Endothelial cell of umbilical vein (primary cell): ENCODE results near the gene BANK1. TPM values are rescaled to one million over a fixed set of nuclear protein-coding genes. Genes with fewer than 3 reads are reported as not detected.

ENCODE experiments used
- BruUV-seq: library from RNA; stranded (reverse); fragments of 400-500 nt; replicated peaks from 2 replicates; lab custom pipeline; 2021; lab: Mats Ljungman, UMichigan
- CTCF ChIA-PET: fragments of 300-600, 350-600 bp; sonication (Branson Sonifier 250); formaldehyde crosslinking; loops from one replicate; lab custom pipeline; 2021; ENCODE audit warnings: antibody characterized with exemption, inconsistent platforms; lab: Charles Lee
- POLR2A ChIA-PET: fragments of 300-600, 350-600 bp; sonication (Branson Sonifier 250); formaldehyde crosslinking; loops from one replicate; lab custom pipeline; 2021; ENCODE audit warnings: antibody characterized with exemption, inconsistent platforms; lab: Charles Lee
- DNase-seq: peaks from one replicate; pipeline ENCODE4 v3.0.0-alpha.2; 2011; ENCODE audit warnings: low read depth, low spot score
- FAIRE-seq: peaks from 2 replicates; lab custom pipeline; 2011; peaks lifted over from hg19 to GRCh38; lab: Jason Lieb, UNC
- H2AFZ ChIP-seq: 2 replicates; pipeline ENCODE4 v1.6.0; 2012; ENCODE audit warnings: low read depth, low read length, control low read depth, inconsistent platforms
- H3K27ac ChIP-seq: 2 replicates; pipeline ENCODE4 v1.5.1; 2011; ENCODE audit warnings: low read depth, mild to moderate bottlenecking, control low read depth, low read length, moderate library complexity; ENCODE audit not compliant: insufficient read depth
- H3K27me3 ChIP-seq, 2 experiments: 2 replicates each; pipeline versions ENCODE4 v1.6.0 to v1.6.1; 2011; ENCODE audit warnings: low read length in 2 of 2, mixed read lengths in 1 of 2; ENCODE audit not compliant: control insufficient read depth in 2 of 2, insufficient read depth in 2 of 2
- H3K36me3 ChIP-seq, 2 experiments: 2 replicates in 1 of 2; 3 replicates in 1 of 2; pipeline ENCODE4 v1.5.1; 2011; ENCODE audit warnings: low read length in 2 of 2, mild to moderate bottlenecking in 1 of 2, moderate library complexity in 1 of 2; ENCODE audit not compliant: control insufficient read depth in 2 of 2, insufficient read depth in 2 of 2; ENCODE audit errors: extremely low read depth in 1 of 2
- H3K4me1 ChIP-seq: 3 replicates; pipeline ENCODE4 v1.5.1; 2011; ENCODE audit warnings: mild to moderate bottlenecking, low read length; ENCODE audit not compliant: control insufficient read depth, insufficient read depth; ENCODE audit errors: extremely low read depth
- H3K4me2 ChIP-seq: 2 replicates; pipeline ENCODE4 v1.6.1; 2011; ENCODE audit warnings: low read length, control low read depth, mixed read lengths; ENCODE audit not compliant: insufficient read depth
- H3K4me3 ChIP-seq, 3 experiments: fragments of 200-600 bp in 1 of 3; sonication (generic), shearing (Covaris generic) in 1 of 3; replicated peaks in 1 of 3; 2 replicates each; pipeline ENCODE4 v1.5.1; 2011 to 2016; ENCODE audit warnings: control low read depth in 3 of 3, low read length in 3 of 3, mild to moderate bottlenecking in 2 of 3, inconsistent platforms in 1 of 3, low read depth in 1 of 3, moderate library complexity in 1 of 3; ENCODE audit not compliant: insufficient read depth in 1 of 3
- H3K79me2 ChIP-seq: 2 replicates; pipeline ENCODE4 v1.6.0; 2012; ENCODE audit warnings: low read length, inconsistent platforms; ENCODE audit not compliant: control insufficient read depth, insufficient read depth
- H3K9ac ChIP-seq: replicated peaks from 2 replicates; pipeline ENCODE3; 2011; ENCODE audit warnings: low read length, control low read depth; ENCODE audit not compliant: insufficient read depth; ENCODE audit errors: extremely low read depth
- H3K9me1 ChIP-seq: replicated peaks from 3 replicates; pipeline ENCODE4 v1.6.0; 2011; ENCODE audit warnings: mild to moderate bottlenecking, low read length; ENCODE audit not compliant: control insufficient read depth, insufficient read depth; ENCODE audit errors: extremely low read depth
- H3K9me3 ChIP-seq: replicated peaks from 2 replicates; pipeline ENCODE4 v1.5.1; 2012; ENCODE audit warnings: low read length, inconsistent platforms; ENCODE audit not compliant: control insufficient read depth, insufficient read depth
- H4K20me1 ChIP-seq: replicated peaks from 2 replicates; pipeline ENCODE3; 2011; ENCODE audit warnings: mild to moderate bottlenecking, low read length; ENCODE audit not compliant: control insufficient read depth, insufficient read depth; ENCODE audit errors: extremely low read depth
- EZH2 ChIP-seq: IDR thresholded peaks from 2 replicates; pipeline ENCODE4 v1.6.1; 2012; ENCODE audit warnings: borderline replicate concordance, low read depth, mild to moderate bottlenecking, moderate library complexity, low read length, inconsistent platforms; ENCODE audit not compliant: severe bottlenecking
- FOS ChIP-seq: IDR thresholded peaks from 2 replicates; pipeline ENCODE4 v1.6.1; 2011; ENCODE audit warnings: mild to moderate bottlenecking, low read length, moderate library complexity, borderline replicate concordance; ENCODE audit not compliant: insufficient read depth
- GATA2 ChIP-seq: IDR thresholded peaks from 2 replicates; pipeline ENCODE4 v1.7.0; 2011; ENCODE audit warnings: low read depth, mild to moderate bottlenecking, moderate library complexity, mixed read lengths, low read length; ENCODE audit not compliant: insufficient read length, insufficient read depth
- JUN ChIP-seq: IDR thresholded peaks from 2 replicates; pipeline ENCODE4 v1.6.1; 2011; ENCODE audit warnings: borderline replicate concordance, low read depth; ENCODE audit not compliant: insufficient read length, insufficient read depth
- MYC ChIP-seq: IDR thresholded peaks from one replicate; pipeline ENCODE4 v1.6.1; 2011; ENCODE audit warnings: mild to moderate bottlenecking, low read depth, low read length
- POLR2A ChIP-seq: IDR thresholded peaks from 2 replicates; pipeline ENCODE4 v1.6.1; 2012; ENCODE audit warnings: low read depth, mild to moderate bottlenecking, control low read depth, low read length
- POLR2AphosphoS5 ChIP-seq: IDR thresholded peaks from 2 replicates; pipeline ENCODE4 v1.6.1; 2012; ENCODE audit warnings: low read depth, mild to moderate bottlenecking, control low read depth, low read length, moderate library complexity; ENCODE audit not compliant: insufficient read depth
- dilution Hi-C: fragments of 300-500 bp; cut with MboI; formaldehyde crosslinking; loops from one replicate; pipeline ENCODE4 v1.15.0; 2019; ENCODE audit warnings: low sequenced_read_pairs; ENCODE audit not compliant: extremely low pct_ligation_motif_present
- intact Hi-C: fragments of 100-400 bp; cut with micrococcal nuclease; formaldehyde crosslinking; loops from one replicate; pipeline ENCODE4 v1.10.0; 2022
- polyA plus RNA-seq, 4 experiments: library from polyadenylated mRNA; depleted of rRNA in 3 of 4; stranded (reverse) in 3 of 4; unstranded in 1 of 4; fragments of >200 nt; gene quantifications; 2 replicates each; pipeline versions ENCODE4 v1.2.1 to v1.2.3, GENCODE V29; 2011 to 2012; ENCODE audit warnings: missing spikeins in 1 of 4
- total RNA-seq: library from RNA; stranded (reverse); gene quantifications from 2 replicates; pipeline ENCODE4 v1.2.3, GENCODE V29; 2021
- TF ChIP-seq, protein P1 (sequence below): IDR thresholded peaks from 2 replicates; pipeline ENCODE4 v1.6.1; 2011; ENCODE audit not compliant: insufficient read depth, insufficient read length
- TF ChIP-seq, protein P2 (sequence below), 2 donors: IDR thresholded peaks; 1 replicate in 1 of 2; 2 replicates in 1 of 2; pipeline ENCODE4 v1.5.1; 2011; ENCODE audit warnings: low read length in 2 of 2, mild to moderate bottlenecking in 2 of 2, moderate library complexity in 2 of 2, control low read depth in 1 of 2, inconsistent platforms in 1 of 2, low read depth in 1 of 2; ENCODE audit not compliant: insufficient read depth in 1 of 2; ENCODE audit errors: extremely low read depth in 1 of 2

The BANK1 gene
- total and polyA plus RNA-seq, 2 donors (not counting 3 experiments of a cell fraction or from before 2014, with no cell fraction given): 0.29 to 0.32 TPM

DNA sequence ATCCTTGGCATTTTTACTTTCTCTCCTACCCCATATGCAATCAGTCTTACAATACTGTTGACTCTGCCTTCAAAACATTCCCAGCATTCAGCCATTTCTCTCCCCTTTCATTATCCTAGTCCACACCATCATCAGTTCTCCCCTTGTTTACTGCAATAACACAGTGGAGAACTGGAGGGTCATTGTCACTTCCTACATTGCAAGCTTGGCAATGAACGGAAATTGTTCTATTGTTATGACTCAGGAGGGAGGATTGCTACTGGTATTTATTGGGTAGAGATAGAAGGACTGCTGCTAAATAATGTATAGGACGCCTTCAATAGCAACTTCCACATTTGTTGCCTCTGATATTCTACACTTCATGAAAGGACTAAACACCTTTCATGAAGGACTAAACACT lies 231.8 kb downstream of the BANK1 start:
- H3K4me1 ChIP-seq: peaks cover 4% of the 10 kb centered on the region
- peaks cover 2% of the 10 kb centered on the region for H3K9me1 ChIP-seq
- no peaks in the 10 kb centered on the region for H3K36me3 ChIP-seq
- peak overlapping the region; percentile 0 for H3K4me2 ChIP-seq
- FAIRE-seq (peak; percentile 47), DNase-seq (peak; percentile 69)
- no peak overlapping the region for H2AFZ ChIP-seq
- TF ChIP-seq POLR2A: no peak
- TF ChIP-seq EZH2: no peak
- no peak for TF ChIP-seq GATA2
- TF ChIP-seq, protein P1, sequence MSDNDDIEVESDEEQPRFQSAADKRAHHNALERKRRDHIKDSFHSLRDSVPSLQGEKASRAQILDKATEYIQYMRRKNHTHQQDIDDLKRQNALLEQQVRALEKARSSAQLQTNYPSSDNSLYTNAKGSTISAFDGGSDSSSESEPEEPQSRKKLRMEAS: no peak
- TF ChIP-seq, protein P2, sequence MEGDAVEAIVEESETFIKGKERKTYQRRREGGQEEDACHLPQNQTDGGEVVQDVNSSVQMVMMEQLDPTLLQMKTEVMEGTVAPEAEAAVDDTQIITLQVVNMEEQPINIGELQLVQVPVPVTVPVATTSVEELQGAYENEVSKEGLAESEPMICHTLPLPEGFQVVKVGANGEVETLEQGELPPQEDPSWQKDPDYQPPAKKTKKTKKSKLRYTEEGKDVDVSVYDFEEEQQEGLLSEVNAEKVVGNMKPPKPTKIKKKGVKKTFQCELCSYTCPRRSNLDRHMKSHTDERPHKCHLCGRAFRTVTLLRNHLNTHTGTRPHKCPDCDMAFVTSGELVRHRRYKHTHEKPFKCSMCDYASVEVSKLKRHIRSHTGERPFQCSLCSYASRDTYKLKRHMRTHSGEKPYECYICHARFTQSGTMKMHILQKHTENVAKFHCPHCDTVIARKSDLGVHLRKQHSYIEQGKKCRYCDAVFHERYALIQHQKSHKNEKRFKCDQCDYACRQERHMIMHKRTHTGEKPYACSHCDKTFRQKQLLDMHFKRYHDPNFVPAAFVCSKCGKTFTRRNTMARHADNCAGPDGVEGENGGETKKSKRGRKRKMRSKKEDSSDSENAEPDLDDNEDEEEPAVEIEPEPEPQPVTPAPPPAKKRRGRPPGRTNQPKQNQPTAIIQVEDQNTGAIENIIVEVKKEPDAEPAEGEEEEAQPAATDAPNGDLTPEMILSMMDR (IDR thresholded peaks at IDR 0.05; ENCODE audit: extremely low read depth in 1 of 2, insufficient read depth in 1 of 2, low read depth in 1 of 2, low read length in 2 of 2): no peak
- no peak for TF ChIP-seq MYC
- peak; percentile 60 for TF ChIP-seq FOS
- TF ChIP-seq POLR2AphosphoS5: peak; percentile 82
- peak; percentile 75 for TF ChIP-seq JUN
- no peak overlapping the region for H3K9ac ChIP-seq
- no peaks in the 10 kb centered on the region for H4K20me1 ChIP-seq
- H3K27me3 ChIP-seq: no peaks in the 10 kb centered on the region
- H3K27ac ChIP-seq: peak overlapping the region; percentile 6
- no TSS peak for BruUV-seq
- ChIA-PET POLR2A (no interaction called here), CTCF (no interaction called here)
- no peak overlapping the region for H3K4me3 ChIP-seq
- dilution Hi-C loops: no loop called here
- intact Hi-C loops: loop anchor here (1.0 kb wide), 1 partner anchor 45 kb away; no protein-coding TSS in a partner anchor
- H3K79me2 ChIP-seq: no peaks in the 10 kb centered on the region
- H3K9me3 ChIP-seq: no peaks in the 10 kb centered on the region
